Activated CD8-positive, alpha-beta T cell treated with anti-CD3 and anti-CD28 coated beads, Interleukin-2, amount 10 ng/mL, durations not matched to agents 7 days and 5 days (primary cell): Measurements from ENCODE around the gene COL7A1. TPM values are rescaled to one million over a fixed set of nuclear protein-coding genes. Genes with fewer than 3 reads are reported as not detected.
A peak's percentile ranks its signal among the peaks of the same experiment; 100 is the strongest.

Source experiments
- ATAC-seq: fragments of 150-1000 bp; cut with Tn5 transposase; one replicate; pipeline ENCODE4 v1.10.0; 2021; ENCODE audit warnings: moderate library complexity
- CTCF ChIA-PET: fragments of 350-600 bp; sonication (Branson Sonifier 250); formaldehyde crosslinking; loops from one replicate; lab custom pipeline; 2021; ENCODE audit warnings: antibody characterized with exemption; lab: Charles Lee
- POLR2A ChIA-PET: fragments of 350-600 bp; sonication (Branson Sonifier 250); formaldehyde crosslinking; loops from one replicate; lab custom pipeline; 2021; ENCODE audit warnings: antibody characterized with exemption; lab: Charles Lee
- DNase-seq: peaks from one replicate; pipeline ENCODE4 v3.0.0-alpha.2; 2020
- H3K27ac Mint-ChIP-seq: one replicate; pipeline ENCODE4 v1.8.0; 2021; ENCODE audit warnings: mild to moderate bottlenecking, mixed read lengths
- H3K27me3 Mint-ChIP-seq: one replicate; pipeline ENCODE4 v1.8.0; 2021; ENCODE audit warnings: low read depth, mixed read lengths
- H3K36me3 Mint-ChIP-seq: one replicate; pipeline ENCODE4 v1.8.0; 2021; ENCODE audit warnings: low read depth, mixed read lengths
- H3K4me1 Mint-ChIP-seq: one replicate; pipeline ENCODE4 v1.8.0; 2021; ENCODE audit warnings: low read depth, mixed read lengths
- H3K4me3 Mint-ChIP-seq: one replicate; pipeline ENCODE4 v1.8.0; 2021; ENCODE audit warnings: mild to moderate bottlenecking, mixed read lengths
- H3K9me3 Mint-ChIP-seq: one replicate; pipeline ENCODE4 v1.8.0; 2022; ENCODE audit warnings: mixed read lengths; ENCODE audit not compliant: insufficient read depth
- total RNA-seq, 2 experiments: library from RNA; stranded (reverse); gene quantifications; one replicate each; pipeline ENCODE4 v1.2.3, GENCODE V29; 2021

COL7A1 gene
- total RNA-seq, 2 experiments from 2014 or later, result 1.2 to 1.6 TPM

GRCh38 chr3:48584836-48585235 is 10.3 kb downstream of the COL7A1 start:
- DNase-seq (no peak), ATAC-seq (no peak)
- ChIA-PET CTCF (no interaction called here), POLR2A (no interaction called here)
- Mint-ChIP-seq H3K27ac (no peak overlapping the region), H3K36me3 (no peaks in the 10 kb centered on the region), H3K4me1 (no peaks in the 10 kb centered on the region), H3K4me3 (no peak overlapping the region), H3K27me3 (peaks cover 12% of the 10 kb centered on the region), H3K9me3 (no peaks in the 10 kb centered on the region)

DNA sequence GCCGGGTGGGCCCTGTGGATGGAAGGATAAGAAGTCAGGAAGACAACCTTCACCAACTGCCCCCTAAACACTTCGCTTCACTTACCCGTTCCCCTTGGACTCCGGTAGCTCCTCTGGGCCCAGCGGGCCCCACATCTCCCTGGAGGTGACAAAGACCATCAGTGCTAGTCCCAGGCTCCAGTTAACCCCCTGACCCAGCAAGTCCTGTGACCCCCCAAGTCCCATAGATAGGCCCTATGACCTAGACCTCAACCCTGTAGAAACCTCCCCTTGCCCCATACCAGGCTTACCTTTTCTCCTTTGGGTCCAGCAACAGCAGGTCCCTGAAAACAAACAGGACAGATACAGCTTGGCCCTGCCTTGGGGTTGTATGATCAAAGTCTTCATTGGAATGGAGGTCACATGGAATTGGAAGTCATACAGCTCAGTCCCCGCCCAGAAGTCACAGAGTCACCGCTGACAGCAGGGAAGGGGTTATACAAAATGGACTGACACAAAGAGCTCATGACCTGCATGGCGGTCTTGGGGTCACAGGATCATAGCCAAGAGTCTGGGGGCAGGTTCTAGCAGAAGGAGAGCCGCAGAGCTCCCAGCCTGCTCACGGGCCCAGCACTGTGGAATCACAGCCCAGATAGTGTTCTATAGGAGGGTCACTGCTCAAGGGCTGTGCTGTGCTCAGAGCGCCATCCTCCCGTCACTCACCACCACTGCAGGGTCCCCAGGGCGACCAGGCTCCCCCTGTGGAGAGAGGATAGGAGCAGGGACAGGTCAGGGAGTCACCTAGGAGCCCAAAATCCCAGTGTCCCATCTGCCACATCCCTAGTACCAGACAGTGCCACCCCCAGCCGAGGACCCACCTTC is 13.3 kb downstream of the COL7A1 start:
- no peak overlapping the region for H3K27ac Mint-ChIP-seq
- no peak overlapping the region for H3K4me3 Mint-ChIP-seq

DNA sequence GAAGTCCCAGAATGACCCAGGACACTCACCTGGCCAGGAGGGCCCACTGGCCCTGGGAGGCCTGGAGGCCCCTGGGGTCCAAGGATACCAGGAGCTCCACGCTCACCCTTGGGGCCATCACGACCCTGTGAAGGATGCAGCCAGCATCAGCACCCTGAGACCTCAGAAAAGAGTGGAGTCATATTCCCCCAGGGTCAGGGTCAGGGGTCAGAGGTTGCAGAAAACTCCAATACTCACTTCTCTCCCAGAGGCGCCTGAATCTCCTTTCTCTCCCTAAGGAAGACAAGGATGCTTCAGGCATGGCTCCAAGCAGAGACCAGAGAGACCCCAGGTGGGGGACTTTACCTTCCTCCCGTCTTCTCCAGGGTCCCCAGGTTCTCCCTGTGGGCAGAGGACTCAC is 18.5 kb downstream of the COL7A1 start:
- POLR2A ChIA-PET, result no interaction called here
- H3K27ac Mint-ChIP-seq, result no peak overlapping the region
- no peaks in the 10 kb centered on the region for H3K27me3 Mint-ChIP-seq
- no peak overlapping the region for H3K4me3 Mint-ChIP-seq
- no peaks in the 10 kb centered on the region for H3K4me1 Mint-ChIP-seq
- DNase-seq (no peak), ATAC-seq (no peak)
- H3K9me3 Mint-ChIP-seq, result no peaks in the 10 kb centered on the region
- CTCF ChIA-PET, result no interaction called here
- no peaks in the 10 kb centered on the region for H3K36me3 Mint-ChIP-seq

More for the DNA sequence above, 13.3 kb downstream of the COL7A1 start:
- ChIA-PET CTCF (no interaction called here), POLR2A (no interaction called here)
- no peak for DNase-seq
- no peaks in the 10 kb centered on the region for H3K27me3 Mint-ChIP-seq
- no peaks in the 10 kb centered on the region for H3K9me3 Mint-ChIP-seq
- no peaks in the 10 kb centered on the region for H3K4me1 Mint-ChIP-seq
- H3K36me3 Mint-ChIP-seq, result no peaks in the 10 kb centered on the region
- ATAC-seq, result no peak

DNA sequence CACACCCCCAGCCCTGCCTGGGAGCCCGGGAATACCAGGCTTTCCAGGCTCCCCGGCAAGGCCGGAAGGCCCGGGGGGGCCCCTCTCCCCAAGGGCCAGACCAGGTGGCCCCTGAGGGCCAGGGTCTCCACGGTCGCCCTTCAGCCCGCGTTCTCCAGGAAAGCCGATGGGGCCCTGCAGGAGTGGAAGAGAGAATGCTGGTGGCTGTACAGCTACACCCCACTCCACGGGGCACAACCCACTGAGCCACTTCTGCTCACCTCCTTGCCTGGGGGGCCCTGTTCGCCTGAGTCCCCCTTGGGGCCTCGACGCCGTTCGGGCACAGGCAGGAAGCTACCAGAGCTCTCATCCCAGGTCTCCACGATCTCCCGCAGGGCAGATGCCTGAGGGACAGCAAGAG is 19.8 kb downstream of the COL7A1 start:
- CTCF ChIA-PET, result no interaction called here
- Mint-ChIP-seq H3K27ac (no peak overlapping the region), H3K27me3 (no peaks in the 10 kb centered on the region), H3K4me3 (no peak overlapping the region), H3K36me3 (no peaks in the 10 kb centered on the region), H3K4me1 (no peaks in the 10 kb centered on the region), H3K9me3 (no peaks in the 10 kb centered on the region)
- DNase-seq, result no peak
- POLR2A ChIA-PET, result interaction anchor here (0.5 kb wide), 1 partner anchor 424 kb away, joined by 3 read pairs; no protein-coding TSS in a partner anchor
- ATAC-seq, result no peak

DNA sequence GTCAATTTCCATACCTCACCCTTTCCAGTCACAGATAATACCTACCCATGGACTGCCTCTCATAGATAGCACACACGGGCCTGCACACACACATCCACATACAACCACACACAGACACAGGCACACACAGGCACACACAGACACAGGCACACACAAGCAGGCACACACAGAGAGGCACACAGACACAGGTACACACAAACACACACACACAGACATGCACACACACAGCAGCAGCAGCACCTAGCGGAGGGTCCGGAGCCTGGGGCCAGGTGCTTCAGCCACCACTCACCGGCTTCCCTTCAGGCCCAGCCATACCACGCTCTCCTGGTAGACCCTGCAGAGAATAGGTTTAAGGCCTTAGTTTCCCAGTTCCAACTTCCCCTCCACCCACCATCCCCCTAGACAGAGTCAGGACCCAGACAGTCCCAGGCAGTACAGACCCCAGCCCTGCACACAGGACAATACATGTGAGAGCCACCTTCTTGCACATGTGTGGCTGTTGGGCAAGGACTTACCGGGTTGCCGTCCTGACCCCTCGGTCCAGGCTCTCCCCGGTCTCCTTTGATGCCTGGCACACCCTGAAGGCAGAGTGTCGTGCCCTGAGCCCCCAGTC is 21.1 kb downstream of the COL7A1 start:
- H3K4me1 Mint-ChIP-seq, result no peaks in the 10 kb centered on the region
- H3K9me3 Mint-ChIP-seq, result no peaks in the 10 kb centered on the region
- H3K27ac Mint-ChIP-seq, result no peak overlapping the region
- DNase-seq, result no peak
- no peak overlapping the region for H3K4me3 Mint-ChIP-seq
- no peak for ATAC-seq
- POLR2A ChIA-PET, result no interaction called here
- no peaks in the 10 kb centered on the region for H3K27me3 Mint-ChIP-seq
- CTCF ChIA-PET, result no interaction called here
- no peaks in the 10 kb centered on the region for H3K36me3 Mint-ChIP-seq

DNA sequence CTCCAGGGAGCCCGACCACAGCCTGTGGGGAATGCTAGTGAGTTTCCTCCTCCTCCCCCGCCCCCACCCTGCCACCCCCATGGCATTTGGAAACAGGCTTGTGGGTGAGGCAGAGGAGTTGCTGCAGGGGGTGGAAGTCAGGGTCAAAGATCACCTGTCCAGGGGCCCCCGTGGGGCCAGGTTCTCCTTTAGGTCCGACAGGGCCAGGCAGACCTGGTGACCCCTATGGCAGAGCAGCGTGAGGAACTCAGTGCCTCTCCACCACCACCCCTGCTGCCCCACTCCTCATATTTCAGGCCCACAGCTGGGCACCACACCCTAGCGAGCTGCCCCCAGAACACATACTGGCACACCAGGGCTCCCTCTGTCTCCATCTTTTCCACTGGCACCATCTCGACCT is 22.6 kb downstream of the COL7A1 start:
- Mint-ChIP-seq H3K9me3 (no peaks in the 10 kb centered on the region), H3K27me3 (no peaks in the 10 kb centered on the region), H3K4me1 (no peaks in the 10 kb centered on the region), H3K36me3 (no peaks in the 10 kb centered on the region), H3K4me3 (no peak overlapping the region), H3K27ac (no peak overlapping the region)
- ChIA-PET POLR2A (no interaction called here), CTCF (interaction anchor here (1.6 kb wide), 1 partner anchor 15 kb away, joined by 7 read pairs; no protein-coding TSS in a partner anchor)
- DNase-seq (no peak), ATAC-seq (no peak)

GRCh38 chr3:48571938-48572337 is 23.2 kb downstream of the COL7A1 start:
- Mint-ChIP-seq H3K27ac (no peak overlapping the region), H3K27me3 (no peaks in the 10 kb centered on the region), H3K4me3 (no peak overlapping the region), H3K9me3 (no peaks in the 10 kb centered on the region), H3K4me1 (peaks cover 2% of the 10 kb centered on the region), H3K36me3 (no peaks in the 10 kb centered on the region)
- DNase-seq (no peak), ATAC-seq (no peak)
- ChIA-PET CTCF (interaction anchor here (1.6 kb wide), 1 partner anchor 14 kb away, joined by 7 read pairs; no protein-coding TSS in a partner anchor), POLR2A (no interaction called here)

DNA sequence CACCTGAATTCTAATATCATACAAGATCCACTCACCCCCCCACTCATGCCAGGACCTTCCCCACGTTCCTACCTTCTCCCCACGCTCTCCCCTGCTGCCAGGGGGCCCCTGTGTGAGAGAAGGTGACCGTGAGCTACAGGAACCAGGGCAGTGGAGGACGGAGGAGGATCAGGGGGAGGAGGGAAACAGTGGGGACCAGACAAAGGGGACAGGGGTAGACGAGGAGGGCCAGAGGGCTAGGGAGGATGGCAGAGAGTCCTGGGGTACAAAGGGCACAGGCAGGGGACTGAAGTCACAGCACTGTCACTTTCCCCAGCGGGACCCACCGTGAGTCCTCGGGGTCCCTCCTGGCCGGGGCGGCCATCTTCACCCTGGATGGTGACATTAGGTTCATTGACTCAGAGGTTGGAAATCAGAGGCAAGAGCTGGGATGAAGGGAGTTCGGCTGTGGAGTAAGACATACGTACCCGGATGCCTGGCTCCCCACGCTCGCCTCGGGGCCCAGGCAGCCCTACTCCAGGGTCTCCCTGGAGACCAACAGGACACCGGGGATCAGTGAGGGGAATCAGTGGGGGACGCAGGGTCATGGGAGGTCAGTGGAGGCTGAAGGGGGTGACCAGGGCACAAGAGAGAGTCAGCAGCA is 25.2 kb downstream of the COL7A1 start:
- Mint-ChIP-seq H3K4me3 (no peak overlapping the region), H3K27ac (no peak overlapping the region), H3K4me1 (peaks cover 17% of the 10 kb centered on the region), H3K9me3 (no peaks in the 10 kb centered on the region), H3K27me3 (no peaks in the 10 kb centered on the region), H3K36me3 (no peaks in the 10 kb centered on the region)
- no peak for DNase-seq
- ChIA-PET CTCF (no interaction called here), POLR2A (no interaction called here)
- no peak for ATAC-seq

DNA sequence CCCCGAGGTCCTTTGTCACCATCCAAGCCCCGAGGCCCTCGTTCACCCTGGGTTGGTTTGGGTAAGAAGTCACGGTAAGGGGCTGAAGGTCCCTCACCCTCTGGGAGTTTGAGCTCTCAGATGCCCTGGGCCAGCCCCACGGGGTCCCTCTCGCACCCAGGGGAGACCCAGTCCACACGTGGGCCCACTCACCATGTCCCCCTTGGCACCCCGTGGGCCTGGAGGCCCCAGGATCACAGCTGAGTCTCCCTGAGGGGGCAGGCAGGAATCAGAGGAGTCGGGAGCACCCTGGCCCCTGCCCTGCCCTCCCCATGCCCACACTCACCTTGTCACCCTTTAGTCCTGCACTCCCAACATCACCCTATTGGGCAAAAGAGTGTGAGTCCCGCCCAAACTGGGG is 25.7 kb downstream of the COL7A1 start:
- DNase-seq (no peak), ATAC-seq (no peak)
- H3K4me1 Mint-ChIP-seq, result peaks cover 17% of the 10 kb centered on the region
- no peaks in the 10 kb centered on the region for H3K36me3 Mint-ChIP-seq
- ChIA-PET CTCF (no interaction called here), POLR2A (no interaction called here)
- H3K4me3 Mint-ChIP-seq, result no peak overlapping the region
- no peak overlapping the region for H3K27ac Mint-ChIP-seq
- H3K9me3 Mint-ChIP-seq, result no peaks in the 10 kb centered on the region
- H3K27me3 Mint-ChIP-seq, result no peaks in the 10 kb centered on the region

DNA sequence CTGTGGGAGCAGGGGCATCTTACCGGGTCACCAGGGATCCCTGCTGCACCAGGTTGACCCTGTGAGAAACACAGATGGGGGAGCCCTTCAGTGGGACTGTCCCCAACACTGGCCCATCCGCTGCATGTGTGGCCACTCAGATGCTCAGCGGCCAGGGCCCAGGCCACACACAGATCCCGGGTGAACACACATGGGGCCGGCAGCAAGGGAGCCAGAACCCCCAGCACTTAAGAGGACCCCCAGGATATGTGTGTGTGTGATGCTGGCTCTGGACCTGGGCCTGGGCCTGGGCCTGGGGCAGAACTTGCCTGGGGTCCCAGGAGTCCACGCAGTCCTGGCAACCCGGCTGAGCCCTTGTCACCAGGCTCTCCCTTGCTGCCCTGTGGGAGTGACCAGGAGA is 26.7 kb downstream of the COL7A1 start:
- Mint-ChIP-seq H3K27me3 (no peaks in the 10 kb centered on the region), H3K9me3 (no peaks in the 10 kb centered on the region), H3K27ac (no peak overlapping the region), H3K36me3 (no peaks in the 10 kb centered on the region), H3K4me1 (peaks cover 24% of the 10 kb centered on the region), H3K4me3 (no peak overlapping the region)
- CTCF ChIA-PET, result no interaction called here
- DNase-seq (no peak), ATAC-seq (no peak)
- POLR2A ChIA-PET, result no interaction called here

- Mint-ChIP-seq H3K27me3 (no peaks in the 10 kb centered on the region), H3K9me3 (no peaks in the 10 kb centered on the region), H3K4me3 (no peak overlapping the region), H3K36me3 (no peaks in the 10 kb centered on the region), H3K27ac (no peak overlapping the region), H3K4me1 (peaks cover 27% of the 10 kb centered on the region)
- POLR2A ChIA-PET, result no interaction called here
- CTCF ChIA-PET, result interaction anchor here (0.8 to 1.7 kb wide), 2 partner anchors 10 to 132 kb away, joined by 3 to 4 read pairs; no protein-coding TSS in a partner anchor
- ATAC-seq (no peak), DNase-seq (no peak)
Observed at GRCh38 chr3:48567500-48567899, 27.6 kb downstream of the COL7A1 start.

DNA sequence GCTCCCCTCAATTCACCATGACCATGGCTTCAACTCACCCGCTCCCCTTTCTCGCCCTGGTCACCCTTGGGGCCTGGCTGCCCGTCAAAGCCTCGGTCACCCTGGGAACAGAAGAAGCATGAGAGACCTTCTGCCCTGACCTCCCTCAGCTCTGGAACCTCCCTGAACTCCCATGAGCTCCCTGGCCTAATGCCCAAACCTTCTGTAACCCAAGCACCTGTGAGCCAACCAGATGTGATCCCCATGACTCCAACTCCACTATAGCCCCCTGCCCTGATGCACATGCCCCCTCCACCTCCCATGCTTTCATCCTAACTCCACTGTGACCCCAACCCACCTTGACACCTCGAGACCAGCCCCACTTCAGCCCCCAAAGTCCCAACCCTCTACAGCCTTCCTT is 28.0 kb downstream of the COL7A1 start:
- Mint-ChIP-seq H3K27me3 (no peaks in the 10 kb centered on the region), H3K4me1 (peaks cover 27% of the 10 kb centered on the region), H3K36me3 (no peaks in the 10 kb centered on the region), H3K9me3 (no peaks in the 10 kb centered on the region), H3K27ac (peak overlapping the region; percentile 50), H3K4me3 (no peak overlapping the region)
- ATAC-seq (no peak), DNase-seq (no peak)
- CTCF ChIA-PET, result interaction anchor here (0.8 to 1.7 kb wide), 3 partner anchors 9 to 131 kb away, joined by 3 to 4 read pairs (median 3); no protein-coding TSS in a partner anchor
- POLR2A ChIA-PET, result no interaction called here
